Transverse colon (tissue), 4 donors: Measurements from ENCODE around the gene BUD13.

Source experiments
- EP300 ChIP-seq: sonication (generic); formaldehyde crosslinking; IDR thresholded peaks from one replicate; pipeline ENCODE4 v1.6.1; 2017; ENCODE audit warnings: antibody characterized with exemption, low read depth
- POLR2A ChIP-seq: fragments of 450-650 bp; IDR thresholded peaks from one replicate; pipeline ENCODE4 v1.6.1; 2016; ENCODE audit warnings: antibody characterized with exemption, mild to moderate bottlenecking, moderate library complexity
- POLR2AphosphoS5 ChIP-seq, 3 donors: sonication (generic); formaldehyde crosslinking; IDR thresholded peaks; one replicate each; pipeline ENCODE4 v1.6.1; 2016; ENCODE audit warnings: antibody characterized with exemption in 3 of 3
- TF ChIP-seq, protein P1 (sequence below), 5 experiments: fragments of 200-600 bp in 3 of 5; fragments of 450-650 bp in 2 of 5; sonication (generic) in 3 of 5; IDR thresholded peaks; 1 replicate in 2 of 5; 2 replicates in 3 of 5; pipeline ENCODE4 v1.5.1; 2016 to 2017; ENCODE audit warnings: antibody characterized with exemption in 5 of 5, inconsistent platforms in 3 of 5, mild to moderate bottlenecking in 2 of 5, moderate library complexity in 1 of 5

DNA sequence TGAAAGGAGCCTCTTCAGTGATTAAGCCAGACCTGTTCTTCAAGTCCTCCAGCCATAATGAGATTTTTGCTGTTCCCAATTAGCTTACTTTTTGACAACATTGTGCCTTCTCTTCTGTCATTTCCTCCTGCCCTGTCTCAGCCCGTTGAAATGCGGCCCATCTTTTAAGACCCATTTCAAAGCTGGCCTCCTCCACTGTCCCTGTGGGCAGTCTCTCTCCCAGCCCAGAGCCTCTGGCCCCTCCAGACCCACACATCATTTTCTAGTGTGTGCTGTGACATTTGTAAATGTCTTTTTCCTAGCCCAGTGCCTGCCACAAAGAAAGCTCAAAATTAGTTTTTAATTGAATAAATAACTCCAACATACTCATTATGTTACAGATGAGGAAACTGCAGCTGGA is 70.9 kb downstream of the BUD13 start:
- TF ChIP-seq, protein P1, sequence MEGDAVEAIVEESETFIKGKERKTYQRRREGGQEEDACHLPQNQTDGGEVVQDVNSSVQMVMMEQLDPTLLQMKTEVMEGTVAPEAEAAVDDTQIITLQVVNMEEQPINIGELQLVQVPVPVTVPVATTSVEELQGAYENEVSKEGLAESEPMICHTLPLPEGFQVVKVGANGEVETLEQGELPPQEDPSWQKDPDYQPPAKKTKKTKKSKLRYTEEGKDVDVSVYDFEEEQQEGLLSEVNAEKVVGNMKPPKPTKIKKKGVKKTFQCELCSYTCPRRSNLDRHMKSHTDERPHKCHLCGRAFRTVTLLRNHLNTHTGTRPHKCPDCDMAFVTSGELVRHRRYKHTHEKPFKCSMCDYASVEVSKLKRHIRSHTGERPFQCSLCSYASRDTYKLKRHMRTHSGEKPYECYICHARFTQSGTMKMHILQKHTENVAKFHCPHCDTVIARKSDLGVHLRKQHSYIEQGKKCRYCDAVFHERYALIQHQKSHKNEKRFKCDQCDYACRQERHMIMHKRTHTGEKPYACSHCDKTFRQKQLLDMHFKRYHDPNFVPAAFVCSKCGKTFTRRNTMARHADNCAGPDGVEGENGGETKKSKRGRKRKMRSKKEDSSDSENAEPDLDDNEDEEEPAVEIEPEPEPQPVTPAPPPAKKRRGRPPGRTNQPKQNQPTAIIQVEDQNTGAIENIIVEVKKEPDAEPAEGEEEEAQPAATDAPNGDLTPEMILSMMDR (IDR thresholded peaks at IDR 0.05): no peak
- TF ChIP-seq POLR2A (no peak), EP300 (no peak), POLR2AphosphoS5 (IDR thresholded peaks at IDR 0.05) (no peak)
